AG20443 (cell line): ENCODE results near the gene ST6GALNAC3.

Source experiments
- DNase-seq: peaks from one replicate; pipeline ENCODE4 v3.0.0; 2012; ENCODE audit warnings: low spot score, mixed read lengths

The ST6GALNAC3 gene

DNA sequence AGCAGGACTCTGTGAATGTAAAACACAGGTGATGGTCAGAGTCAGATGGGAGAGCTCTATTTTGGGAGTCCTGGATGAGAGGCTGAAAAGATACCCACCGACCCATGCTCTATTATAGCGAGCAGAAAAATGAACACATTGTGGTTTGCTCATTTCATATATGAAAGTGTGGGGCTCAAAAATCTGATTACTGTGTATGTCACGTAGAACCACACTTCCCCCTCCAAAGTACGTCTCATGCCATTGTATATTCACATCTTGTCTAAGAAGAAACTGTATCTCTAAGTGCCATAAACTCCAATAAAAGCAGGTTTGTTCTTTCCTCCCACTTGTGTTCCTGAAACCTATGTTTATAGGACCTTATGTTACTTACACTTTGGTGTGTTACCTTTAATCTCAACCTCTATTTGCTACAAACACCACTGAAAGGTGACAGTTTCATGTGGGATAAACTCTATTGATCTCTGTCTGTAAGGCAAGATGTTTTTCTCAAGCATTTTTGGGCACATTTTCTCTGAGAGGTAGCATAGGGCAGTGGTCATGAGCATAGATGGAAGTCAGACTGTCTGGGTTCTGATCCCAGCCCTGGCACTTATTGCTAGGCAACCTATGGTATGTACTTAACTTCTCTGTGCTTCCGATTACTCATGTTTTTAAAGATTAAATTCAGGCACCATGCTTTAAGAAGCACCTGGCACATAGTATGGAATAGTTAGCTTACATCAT is 214.4 kb downstream of the ST6GALNAC3 start:
- DNase-seq: no peak

DNA sequence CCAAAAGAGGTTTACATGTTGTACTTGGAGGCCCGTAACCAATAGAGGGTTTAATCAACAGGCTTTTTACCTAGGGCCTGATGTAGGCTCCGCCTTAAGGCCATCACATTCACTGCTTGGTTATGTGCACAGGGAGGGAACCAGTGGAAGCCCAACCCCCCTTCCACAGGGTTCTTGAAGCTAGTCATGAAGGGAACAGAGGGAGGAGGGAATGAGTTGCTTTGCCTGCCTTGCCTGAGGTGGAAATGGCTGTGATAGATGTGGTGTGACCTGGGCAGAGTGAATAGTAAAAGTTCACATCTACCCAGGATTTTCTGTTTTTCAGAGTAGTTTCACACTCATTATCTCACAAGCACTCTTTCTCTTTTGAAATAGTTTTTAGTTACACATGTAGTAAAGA is 215.1 kb downstream of the ST6GALNAC3 start:
- DNase-seq: no peak

GRCh38 chr1:76290271-76290670 is 215.7 kb downstream of the ST6GALNAC3 start:
- no peak for DNase-seq

- peak; percentile 34 for DNase-seq
These were observed 216.6 kb downstream of the ST6GALNAC3 start for GRCh38 chr1:76291191-76291590.

- no peak for DNase-seq
These were observed 217.2 kb downstream of the ST6GALNAC3 start for GRCh38 chr1:76291737-76292136.

DNA sequence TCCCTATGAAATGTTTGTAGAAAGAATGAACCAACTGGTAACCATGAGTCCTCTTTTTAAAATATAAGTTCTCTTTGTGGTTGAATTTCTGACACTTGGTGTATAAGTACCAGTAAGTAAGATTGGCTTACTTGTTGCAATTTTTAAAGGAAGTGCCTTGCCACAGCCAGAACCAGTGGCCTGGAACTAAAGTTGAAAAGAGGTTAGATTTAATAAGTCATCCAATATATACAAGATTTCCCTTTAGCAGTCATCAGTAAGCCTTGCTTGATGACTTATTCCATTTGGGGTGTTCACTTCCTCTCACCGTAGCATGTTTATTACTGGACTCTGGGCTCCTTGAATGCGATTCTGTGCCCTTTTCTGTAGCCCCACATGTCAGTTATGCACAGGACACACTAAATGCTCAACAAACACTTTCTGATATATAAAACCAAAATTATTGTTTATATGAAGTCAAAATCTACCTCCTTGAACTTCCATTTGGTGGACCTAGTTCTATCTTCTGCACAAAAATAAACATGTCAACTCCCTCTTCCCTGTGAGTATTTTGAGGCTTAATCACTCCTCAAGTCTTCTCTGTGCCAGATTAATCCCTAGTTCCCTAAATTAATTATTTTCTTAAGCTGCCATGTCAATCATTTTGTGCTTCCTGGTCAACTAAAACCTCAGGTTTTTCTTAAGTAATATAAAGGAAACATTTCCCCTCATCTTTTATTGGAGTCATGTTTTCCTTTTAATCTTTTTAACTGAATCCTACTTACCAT is 218.1 kb downstream of the ST6GALNAC3 start:
- no peak for DNase-seq

- no peak for DNase-seq
These were observed 219.3 kb downstream of the ST6GALNAC3 start for GRCh38 chr1:76293831-76294230.

DNA sequence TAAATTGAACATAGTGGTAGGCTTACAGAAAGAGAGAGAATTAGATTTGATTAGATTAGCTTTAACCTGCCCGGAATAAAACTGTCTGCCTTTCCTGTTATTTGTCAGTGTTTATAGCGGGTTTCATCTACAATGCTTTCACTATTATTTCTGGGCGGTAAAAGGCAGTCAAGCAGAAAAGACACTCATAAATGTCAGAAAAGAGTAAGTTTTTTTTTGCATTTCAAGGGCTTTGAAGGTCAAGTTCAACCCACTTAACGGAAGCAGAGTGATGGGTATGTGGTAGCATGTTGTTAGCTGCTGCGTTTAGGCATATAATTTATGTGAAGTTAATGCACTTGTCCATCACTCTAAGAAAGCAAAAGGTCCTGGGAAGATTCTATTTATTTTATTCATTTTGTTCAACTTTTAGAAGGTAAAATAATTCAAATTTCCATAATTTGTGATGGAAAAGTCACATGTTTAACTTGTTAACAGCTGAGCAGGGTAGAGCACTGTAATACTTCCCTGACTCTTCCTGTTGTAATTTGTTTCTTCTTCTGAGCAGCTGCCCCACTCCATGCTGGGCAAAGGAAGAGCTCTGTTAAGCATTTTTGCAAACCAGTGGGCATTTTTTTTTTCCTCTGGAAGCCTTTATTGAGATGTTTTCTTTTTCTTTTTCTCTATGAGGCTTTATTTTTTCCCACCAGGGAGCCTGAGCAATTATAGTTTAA is 220.1 kb downstream of the ST6GALNAC3 start:
- DNase-seq: no peak

- no peak for DNase-seq
These were observed 223.9 kb downstream of the ST6GALNAC3 start for GRCh38 chr1:76298399-76298798.

DNA sequence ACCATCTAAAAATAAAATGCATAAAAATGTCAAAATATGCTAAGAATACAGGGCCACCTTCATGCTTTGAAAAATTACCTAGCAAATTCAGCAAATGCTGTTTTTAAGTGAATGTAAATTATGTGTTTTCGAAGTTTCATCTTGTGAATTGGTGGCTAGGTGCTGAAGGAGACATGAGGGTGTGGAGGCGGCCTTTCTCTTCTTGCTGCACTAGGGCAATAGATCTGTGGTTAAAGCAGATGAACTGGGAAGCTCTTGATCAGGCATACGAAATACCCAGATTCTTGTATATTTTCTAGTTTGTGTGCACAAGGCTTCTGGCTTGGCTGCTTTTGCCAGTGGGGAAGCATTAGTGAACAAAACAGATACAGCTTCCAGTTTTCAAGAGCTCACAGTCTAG is 224.5 kb downstream of the ST6GALNAC3 start:
- DNase-seq: no peak

DNA sequence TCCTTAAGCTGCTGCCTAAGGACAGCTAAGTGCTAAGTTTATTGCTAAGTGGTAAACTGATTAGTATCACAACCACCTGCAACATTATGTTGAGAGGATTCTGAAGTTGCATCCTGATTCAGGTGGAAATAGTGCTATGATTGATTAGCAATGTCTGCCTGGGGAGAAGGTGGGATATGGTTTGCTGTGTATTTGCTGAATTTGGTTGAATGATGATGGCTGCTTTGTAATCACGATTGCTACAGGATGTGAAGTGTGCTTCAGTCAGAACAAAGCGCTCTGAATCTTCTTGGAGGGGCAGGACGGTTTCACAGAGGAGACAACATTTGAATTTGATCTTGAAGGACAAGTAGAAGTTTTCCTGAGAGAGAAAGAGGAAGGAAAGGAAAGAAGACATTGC is 226.0 kb downstream of the ST6GALNAC3 start:
- no peak for DNase-seq

DNA sequence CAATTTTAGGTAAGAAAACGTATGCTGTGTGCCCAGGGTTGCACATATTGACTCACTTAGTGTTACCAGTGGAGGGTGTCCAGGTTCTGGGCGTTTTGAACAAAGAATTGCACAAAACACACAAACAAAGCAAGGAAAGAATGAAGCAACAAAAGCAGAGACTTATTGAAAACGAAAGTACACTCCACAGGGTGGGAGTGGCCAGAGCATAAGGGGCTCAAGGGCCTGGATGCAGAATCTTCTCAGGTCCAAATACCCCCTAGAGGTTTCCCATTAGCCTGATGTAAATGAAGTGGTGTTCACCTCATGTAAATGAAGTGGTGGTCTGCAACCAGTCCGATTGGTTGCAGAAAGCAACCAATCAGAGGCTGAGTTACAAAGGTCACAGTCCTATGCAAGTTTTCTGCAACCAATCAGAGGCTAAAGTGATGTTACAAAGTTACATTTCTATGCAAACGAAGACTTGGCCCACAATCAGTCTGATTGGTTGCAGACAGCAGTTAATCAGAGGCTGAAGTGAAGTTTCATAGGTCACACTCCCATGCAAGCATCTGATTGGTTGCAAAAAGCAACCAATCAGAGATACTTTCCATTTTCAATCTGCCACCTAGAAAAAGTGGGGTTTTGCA is 228.3 kb downstream of the ST6GALNAC3 start:
- no peak for DNase-seq

DNA sequence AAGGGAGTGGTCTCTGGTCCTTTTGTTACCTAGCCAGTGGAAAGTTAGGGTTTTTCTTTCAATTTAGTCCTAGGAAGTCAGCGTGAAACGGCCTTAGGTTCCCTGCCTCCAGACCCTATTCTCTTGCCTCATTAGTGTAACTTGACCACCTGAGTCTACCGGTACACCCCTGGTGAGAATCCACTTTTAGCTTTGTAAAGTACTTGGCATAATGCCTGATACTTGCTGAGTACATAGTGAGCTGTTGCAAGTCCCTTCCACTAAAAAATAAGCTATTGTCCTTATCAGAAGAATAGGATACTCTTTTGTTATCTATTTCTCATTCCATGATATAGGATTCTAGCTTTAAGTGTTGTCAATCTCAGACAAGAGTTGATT is 228.8 kb downstream of the ST6GALNAC3 start:
- no peak for DNase-seq

GRCh38 chr1:76313304-76313703 is 238.8 kb downstream of the ST6GALNAC3 start:
- DNase-seq: no peak

GRCh38 chr1:76314730-76315129 is 240.2 kb downstream of the ST6GALNAC3 start:
- no peak for DNase-seq

GRCh38 chr1:76317299-76317900 is 242.9 kb downstream of the ST6GALNAC3 start:
- no peak for DNase-seq

GRCh38 chr1:76330991-76331603 is 256.6 kb downstream of the ST6GALNAC3 start:
- peak; percentile 68 for DNase-seq

DNA sequence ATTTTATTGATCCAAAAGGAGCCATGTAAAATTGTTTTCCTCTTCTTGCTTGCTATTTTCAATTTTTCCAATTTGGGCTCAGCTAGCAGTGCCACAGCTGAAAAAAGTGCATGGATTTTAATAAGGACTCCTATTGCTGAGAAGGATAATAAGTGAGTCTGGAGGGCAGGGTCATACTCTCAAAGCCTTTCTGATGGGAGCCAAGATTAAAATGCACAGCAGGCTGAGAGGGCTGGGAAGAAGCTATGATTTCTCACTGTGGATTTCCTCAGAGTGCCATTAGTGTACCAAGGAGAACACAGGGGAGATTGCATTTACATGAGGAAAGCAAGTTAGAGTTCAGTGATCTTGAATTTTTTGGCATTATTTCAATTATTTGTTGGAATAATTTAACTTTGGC is 261.3 kb downstream of the ST6GALNAC3 start:
- no peak for DNase-seq

- peak; percentile 90 for DNase-seq
These were observed 262.4 kb downstream of the ST6GALNAC3 start for GRCh38 chr1:76336931-76337371.

GRCh38 chr1:76337542-76338219 is 263.1 kb downstream of the ST6GALNAC3 start:
- no peak for DNase-seq

DNA sequence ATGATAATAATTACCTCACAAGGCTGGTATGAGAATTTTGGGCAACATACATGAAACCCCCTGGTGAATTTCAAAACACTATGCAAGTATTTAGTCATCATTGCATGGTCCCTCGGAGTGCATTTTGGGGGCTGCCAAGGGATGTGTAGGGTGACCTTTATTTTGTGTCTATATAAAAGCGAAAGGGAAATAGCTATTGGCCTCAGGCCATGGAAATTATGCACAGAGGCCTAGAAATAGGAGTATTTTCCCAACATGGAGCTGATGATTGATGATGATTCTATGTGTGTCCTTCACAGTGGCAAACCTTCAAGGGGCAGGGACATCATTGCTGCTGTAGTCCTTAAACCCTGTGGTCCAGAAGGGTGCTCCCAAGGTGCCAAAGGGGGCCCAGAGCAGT is 265.5 kb downstream of the ST6GALNAC3 start:
- DNase-seq: no peak
